H1 (cell line): ENCODE data around the gene DAGLA. TPM values are rescaled to one million over a fixed set of nuclear protein-coding genes. Genes with fewer than 3 reads are reported as not detected.
A peak's percentile ranks its signal among the peaks of the same experiment; 100 is the strongest.

Experiments used
- ASH2L ChIP-seq: fragments of 200-600, 300-600 bp; sonication (generic); IDR thresholded peaks from one replicate; pipeline ENCODE4 v1.7.1; 2017; ENCODE audit warnings: low read length
- BRCA1 ChIP-seq: IDR thresholded peaks from 2 replicates; pipeline ENCODE4 v1.6.1; 2012; ENCODE audit warnings: low read depth, low read length, improper control_type of control experiment
- CEBPB ChIP-seq: IDR thresholded peaks from 2 replicates; pipeline ENCODE4 v1.6.1; 2012; ENCODE audit warnings: low read depth, low read length
- CHD2 ChIP-seq: IDR thresholded peaks from 2 replicates; pipeline ENCODE4 v1.6.1; 2012; ENCODE audit warnings: low read length, improper control_type of control experiment
- CTBP2 ChIP-seq: IDR thresholded peaks from 2 replicates; pipeline ENCODE4 v1.7.0; 2011; ENCODE audit warnings: borderline replicate concordance, mild to moderate bottlenecking, moderate library complexity, mixed read lengths, low read length; ENCODE audit not compliant: insufficient read depth, insufficient read length
- EGR1 ChIP-seq: IDR thresholded peaks from 2 replicates; pipeline ENCODE4 v1.6.1; 2011; ENCODE audit warnings: low read depth, low read length, borderline replicate concordance
- EP300 ChIP-seq, 2 experiments: IDR thresholded peaks; 1 replicate in 1 of 2; 2 replicates in 1 of 2; pipeline ENCODE4 v1.6.1; 2011 to 2012; ENCODE audit warnings: low read depth in 2 of 2, low read length in 2 of 2, mild to moderate bottlenecking in 2 of 2, borderline replicate concordance in 1 of 2, inconsistent platforms in 1 of 2, moderate library complexity in 1 of 2
- EZH2 ChIP-seq: fragments of 200-600 bp; sonication (generic); IDR thresholded peaks from 2 replicates; pipeline ENCODE4 v1.7.1; 2012; ENCODE audit warnings: low read depth, mild to moderate bottlenecking, moderate library complexity, low read length, inconsistent platforms; ENCODE audit not compliant: severe bottlenecking
- HDAC2 ChIP-seq, 2 experiments: fragments of 300-600 bp in 1 of 2; sonication (generic) in 1 of 2; IDR thresholded peaks; 2 replicates each; pipeline ENCODE4 v1.6.1; 2011 to 2012; ENCODE audit warnings: low read depth in 2 of 2, low read length in 2 of 2, mild to moderate bottlenecking in 2 of 2, moderate library complexity in 2 of 2, borderline replicate concordance in 1 of 2, inconsistent platforms in 1 of 2
- JUND ChIP-seq: IDR thresholded peaks from 2 replicates; pipeline ENCODE4 v1.6.1; 2011; ENCODE audit warnings: mild to moderate bottlenecking, improper control_type of control experiment, low read length
- KDM1A ChIP-seq: fragments of 200-600, 300-600 bp; sonication (generic); IDR thresholded peaks from 2 replicates; pipeline ENCODE4 v1.7.1; 2016; ENCODE audit warnings: mild to moderate bottlenecking, low read length, borderline replicate concordance
- POLR2A ChIP-seq, 2 experiments: IDR thresholded peaks; 1 replicate in 1 of 2; 2 replicates in 1 of 2; pipeline ENCODE4 v1.6.1; 2011; ENCODE audit warnings: low read depth in 2 of 2, low read length in 2 of 2, mild to moderate bottlenecking in 2 of 2; ENCODE audit errors: control extremely low read depth in 1 of 2
- POLR2AphosphoS5 ChIP-seq: IDR thresholded peaks from 2 replicates; pipeline ENCODE4 v1.6.1; 2011; ENCODE audit warnings: low read depth, low read length
- RAD21 ChIP-seq, 2 experiments: IDR thresholded peaks in 1 of 2; conservative IDR thresholded peaks in 1 of 2; 2 replicates each; pipeline ENCODE4 v1.6.1; 2011; ENCODE audit warnings: low read depth in 2 of 2, low read length in 2 of 2, improper control_type of control experiment in 1 of 2, inconsistent platforms in 1 of 2, mild to moderate bottlenecking in 1 of 2, moderate library complexity in 1 of 2
- RFX5 ChIP-seq: IDR thresholded peaks from 2 replicates; pipeline ENCODE4 v1.6.1; 2011; ENCODE audit warnings: low read depth, low read length, improper control_type of control experiment, borderline replicate concordance
- RNF2 ChIP-seq: fragments of 200-900, 300-1000 bp; sonication (generic); IDR thresholded peaks from 2 replicates; pipeline ENCODE4 v1.7.1; 2016; ENCODE audit warnings: borderline replicate concordance, low read depth, mild to moderate bottlenecking, antibody characterized with exemption, low read length; ENCODE audit not compliant: poor library complexity, severe bottlenecking; ENCODE audit errors: missing control alignments
- SIX5 ChIP-seq: IDR thresholded peaks from 2 replicates; pipeline ENCODE4 v1.6.1; 2011; ENCODE audit warnings: mild to moderate bottlenecking, low read depth, low read length
- SP1 ChIP-seq: IDR thresholded peaks from 2 replicates; pipeline ENCODE4 v1.6.1; 2011; ENCODE audit warnings: low read depth, low read length
- SRF ChIP-seq: IDR thresholded peaks from 2 replicates; pipeline ENCODE4 v1.6.1; 2011; ENCODE audit warnings: mild to moderate bottlenecking, low read depth, low read length, moderate library complexity
- TAF7 ChIP-seq: optimal IDR thresholded peaks from 2 replicates; pipeline ENCODE3; 2011; ENCODE audit warnings: low read depth, mild to moderate bottlenecking, inconsistent platforms, low read length, moderate library complexity, borderline replicate concordance
- TBP ChIP-seq: IDR thresholded peaks from 2 replicates; pipeline ENCODE4 v1.6.1; 2011; ENCODE audit warnings: low read depth, low read length, improper control_type of control experiment
- polyA plus RNA-seq, 7 experiments: library from polyadenylated mRNA; depleted of rRNA in 3 of 7; stranded (reverse) in 5 of 7; unstranded in 2 of 7; fragments of >200 nt in 5 of 7; fragments of 200-250 nt in 2 of 7; gene quantifications; 1 replicate in 5 of 7; 2 replicates in 1 of 7; 4 replicates in 1 of 7; pipeline versions ENCODE4 v1.2.1 to v1.2.3, GENCODE V29; 2011 to 2013; ENCODE audit warnings: missing spikeins in 2 of 7, mixed read lengths in 2 of 7
- total RNA-seq: library from RNA; stranded (reverse); fragmentation: NEBNext Ultra II Directional; extraction: Animal tissue kit (Norgen Biotek cat#: 25700); gene quantifications from 2 replicates; pipeline ENCODE4 v1.2.1, GENCODE V29; 2021
- TF ChIP-seq, protein P1 (sequence below): IDR thresholded peaks from 2 replicates; pipeline ENCODE4 v1.6.1; 2011; ENCODE audit warnings: low read depth, mild to moderate bottlenecking, low read length; ENCODE audit not compliant: insufficient read depth
- TF ChIP-seq, protein P2 (sequence below): IDR thresholded peaks from 2 replicates; pipeline ENCODE4 v1.6.1; 2012; ENCODE audit warnings: inconsistent platforms

Gene DAGLA
- total and polyA plus RNA-seq, 2 of the 8 experiments (the other 6 are each of a cell fraction or from before 2014, with no cell fraction given): 3.6 to 6.6 TPM

- no peak for TF ChIP-seq CTBP2
- no peak for TF ChIP-seq POLR2AphosphoS5
- peak; percentile 71 to 92; a peak in 1 of 4 replicates for TF ChIP-seq HDAC2 (IDR thresholded peaks at IDR 0.05; ENCODE audit: borderline replicate concordance in 1 of 2, low read depth in 2 of 2, low read length in 2 of 2)
- peak; percentile 53 to 71 for TF ChIP-seq RAD21 (IDR thresholded peaks at IDR 0.05 in 1 of 2, conservative IDR thresholded peaks at IDR 0.05 in 1 of 2; ENCODE audit: low read depth in 2 of 2, low read length in 2 of 2)
- TF ChIP-seq EP300 (IDR thresholded peaks at IDR 0.05; ENCODE audit: borderline replicate concordance in 1 of 2, low read depth in 2 of 2, low read length in 2 of 2): 0 out of 3 replicates have a peak, but pooled peaks of 1 of the 2 experiments have one; percentile 3
- TF ChIP-seq, protein P1, sequence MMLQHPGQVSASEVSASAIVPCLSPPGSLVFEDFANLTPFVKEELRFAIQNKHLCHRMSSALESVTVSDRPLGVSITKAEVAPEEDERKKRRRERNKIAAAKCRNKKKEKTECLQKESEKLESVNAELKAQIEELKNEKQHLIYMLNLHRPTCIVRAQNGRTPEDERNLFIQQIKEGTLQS: no peak
- peak; percentile 32 for TF ChIP-seq ASH2L
- TF ChIP-seq EGR1: no peak
- TF ChIP-seq TBP: no peak
- no peak for TF ChIP-seq KDM1A
- no peak for TF ChIP-seq CEBPB
- TF ChIP-seq, protein P2, sequence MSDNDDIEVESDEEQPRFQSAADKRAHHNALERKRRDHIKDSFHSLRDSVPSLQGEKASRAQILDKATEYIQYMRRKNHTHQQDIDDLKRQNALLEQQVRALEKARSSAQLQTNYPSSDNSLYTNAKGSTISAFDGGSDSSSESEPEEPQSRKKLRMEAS: peak; percentile 8; the same call in 1 of the 2 replicates
- no peak for TF ChIP-seq BRCA1
- no peak for TF ChIP-seq POLR2A (IDR thresholded peaks at IDR 0.05; ENCODE audit: control extremely low read depth in 1 of 2, low read depth in 2 of 2, low read length in 2 of 2)
- no peak for TF ChIP-seq SRF
- no peak for TF ChIP-seq JUND
- TF ChIP-seq EZH2: no peak
- no peak for TF ChIP-seq CHD2
- peak; percentile 42 for TF ChIP-seq TAF7
- no peak for TF ChIP-seq RFX5
- no peak for TF ChIP-seq RNF2
- TF ChIP-seq SIX5: 0 out of 2 replicates have a peak, but pooled peaks have one; percentile 35
- no peak for TF ChIP-seq SP1
Measured at GRCh38 chr11:61679893-61680621, at the start of gene DAGLA (continued).
